NCI-H1417 (cell line): Measurements from ENCODE around the gene APOBEC3F.
"Not testable (repeated sequence)": the region's sequence is repeated elsewhere in the genome, so short reads cannot be mapped to it uniquely, and the experiment has no call there.

Experiments
- DNase-seq, 3 experiments: peaks; one replicate each; lab custom pipeline; 2025; lab: John Stamatoyannopoulos, UW

Gene APOBEC3F

GRCh38 chr22:39027717-39028116 lies 12.9 kb upstream of the APOBEC3F start:
- DNase-seq: no peak

GRCh38 chr22:39028281-39028680 lies 12.4 kb upstream of the APOBEC3F start:
- DNase-seq: no peak

GRCh38 chr22:39029227-39029626 lies 11.4 kb upstream of the APOBEC3F start:
- no peak for DNase-seq

GRCh38 chr22:39030705-39031104 lies 10.0 kb upstream of the APOBEC3F start:
- no peak for DNase-seq

- not testable (repeated sequence) for DNase-seq
Measured at GRCh38 chr22:39031434-39032295, 9.0 kb upstream of the APOBEC3F start.

GRCh38 chr22:39037071-39037470 lies 3.6 kb upstream of the APOBEC3F start:
- DNase-seq: not testable (repeated sequence)

GRCh38 chr22:39039306-39040126 lies 1.1 kb upstream of the APOBEC3F start:
- no peak for DNase-seq

- DNase-seq: not testable (repeated sequence)
Measured at GRCh38 chr22:39040155-39040537, 518 bp upstream of the APOBEC3F start.

- no peak for DNase-seq
Measured at GRCh38 chr22:39041908-39042307, 1.2 kb downstream of the APOBEC3F start.

GRCh38 chr22:39043063-39043462 lies 2.4 kb downstream of the APOBEC3F start:
- not testable (repeated sequence) for DNase-seq

- DNase-seq: not testable (repeated sequence)
Measured at GRCh38 chr22:39045136-39045535, 4.5 kb downstream of the APOBEC3F start.

GRCh38 chr22:39049486-39049885 lies 8.8 kb downstream of the APOBEC3F start:
- not testable (repeated sequence) for DNase-seq

GRCh38 chr22:39051844-39052495 lies 11.3 kb downstream of the APOBEC3F start:
- DNase-seq: not testable (repeated sequence)

GRCh38 chr22:39055658-39056057 lies 15.0 kb downstream of the APOBEC3F start:
- DNase-seq: no peak

- DNase-seq: not testable (repeated sequence)
Measured at GRCh38 chr22:39061290-39061689, 20.6 kb downstream of the APOBEC3F start.

- DNase-seq: not testable (repeated sequence)
Measured at GRCh38 chr22:39061951-39062350, 21.3 kb downstream of the APOBEC3F start.

- DNase-seq: not testable (repeated sequence)
Measured at GRCh38 chr22:39063904-39064303, 23.2 kb downstream of the APOBEC3F start.

- DNase-seq: not testable (repeated sequence)
Measured at GRCh38 chr22:39066442-39067276, 26.0 kb downstream of the APOBEC3F start.

- DNase-seq: no peak
Measured at GRCh38 chr22:39068033-39068785, 27.5 kb downstream of the APOBEC3F start.

GRCh38 chr22:39070186-39070585 lies 29.5 kb downstream of the APOBEC3F start:
- no peak for DNase-seq

GRCh38 chr22:39072581-39072981 lies 31.9 kb downstream of the APOBEC3F start:
- not testable (repeated sequence) for DNase-seq
